A549 (cell line): ENCODE data around the gene TCTN2. TPM values are rescaled to one million over a fixed set of nuclear protein-coding genes. Genes with fewer than 3 reads are reported as not detected.

Experiments
- ATAC-seq, 2 experiments: fragments of 200-7000 bp in 1 of 2; fragments of >200 bp in 1 of 2; cut with Nextera tagmentation in 1 of 2; cut with Tn5 transposase in 1 of 2; 3 replicates each; pipeline versions ENCODE4 v1.8.0 to v1.9.1; 2018 to 2020; ENCODE audit warnings: mild to moderate bottlenecking in 1 of 2, moderate library complexity in 1 of 2
- CTCF ChIA-PET: fragments of 300-600 bp; sonication (Branson Sonifier 250); formaldehyde crosslinking; extraction: SDS; loops from one replicate; lab custom pipeline; 2021; ENCODE audit warnings: antibody characterized with exemption, inconsistent platforms; lab: Yijun Ruan, JAX
- POLR2A ChIA-PET: fragments of 350-600 bp; formaldehyde crosslinking; extraction: SDS; loops from one replicate; lab custom pipeline; 2021; ENCODE audit warnings: antibody characterized with exemption, inconsistent platforms; lab: Yijun Ruan, JAX
- DNase-seq, 2 experiments: peaks; one replicate each; pipeline versions ENCODE4 v3.0.0 to v3.0.0-alpha.2; 2011 to 2016; ENCODE audit warnings: low read depth in 1 of 2, low spot score in 1 of 2
- FAIRE-seq: peaks from 2 replicates; lab custom pipeline; 2011; peaks lifted over from hg19 to GRCh38; lab: Jason Lieb, UNC
- H3K27ac ChIP-seq, 2 experiments: fragments of >200 bp; sonication (Bioruptor Twin); formaldehyde crosslinking; 3 replicates each; pipeline ENCODE4 v1.5.1; 2016 to 2017
- H3K4me1 ChIP-seq: fragments of >200 bp; sonication (Bioruptor Twin); formaldehyde crosslinking; 3 replicates; pipeline ENCODE4 v1.6.1; 2016
- H3K4me2 ChIP-seq: fragments of >200 bp; sonication (Bioruptor Twin); formaldehyde crosslinking; 3 replicates; pipeline ENCODE4 v1.6.1; 2016
- H3K4me3 ChIP-seq: fragments of >200 bp; sonication (Bioruptor Twin); formaldehyde crosslinking; 3 replicates; pipeline ENCODE4 v1.5.1; 2016
- H3K9me3 ChIP-seq: fragments of >200 bp; sonication (Bioruptor Twin); formaldehyde crosslinking; 3 replicates; pipeline ENCODE4 v1.6.1; 2016
- CBX2 ChIP-seq: fragments of 200-600 bp; sonication (generic); IDR thresholded peaks from 2 replicates; pipeline ENCODE4 v1.6.1; 2016; ENCODE audit warnings: low read depth, mild to moderate bottlenecking, borderline replicate concordance
- CHD4 ChIP-seq: fragments of 200-600 bp; sonication (generic); IDR thresholded peaks from 2 replicates; pipeline ENCODE4 v1.6.1; 2016; ENCODE audit warnings: antibody characterized with exemption, mild to moderate bottlenecking, borderline replicate concordance
- EHMT2 ChIP-seq: fragments of 200-600 bp; sonication (generic); IDR thresholded peaks from 2 replicates; pipeline ENCODE4 v1.6.1; 2016; ENCODE audit warnings: antibody characterized with exemption, low read depth, mild to moderate bottlenecking, moderate library complexity
- EP300 ChIP-seq, 2 experiments: fragments of >200 bp; sonication (Bioruptor Twin); formaldehyde crosslinking; IDR thresholded peaks; 2 replicates in 1 of 2; 3 replicates in 1 of 2; pipeline ENCODE4 v1.6.1; 2016 to 2017
- FOXS1 ChIP-seq: fragments of 250-450 bp; sonication (Bioruptor Pico); IDR thresholded peaks from 2 replicates; pipeline ENCODE4 v1.5.0; 2020; ENCODE audit warnings: mild to moderate bottlenecking, moderate library complexity
- HEYL ChIP-seq: fragments of 250-450 bp; sonication (Bioruptor Pico); IDR thresholded peaks from 2 replicates; pipeline ENCODE4 v1.8.0; 2021; ENCODE audit warnings: mild to moderate bottlenecking, moderate library complexity
- HOXA7 ChIP-seq: fragments of 250-450 bp; sonication (Bioruptor Pico); IDR thresholded peaks from 2 replicates; pipeline ENCODE4 v1.5.0; 2020; ENCODE audit warnings: mild to moderate bottlenecking, moderate library complexity
- JUN ChIP-seq, 2 experiments: fragments of >200 bp; sonication (Bioruptor Twin); formaldehyde crosslinking; IDR thresholded peaks; 2 replicates in 1 of 2; 3 replicates in 1 of 2; pipeline ENCODE4 v1.6.1; 2016 to 2017
- KDM1A ChIP-seq: fragments of 200-600 bp; sonication (generic); IDR thresholded peaks from 2 replicates; pipeline ENCODE4 v1.6.1; 2016; ENCODE audit warnings: low read depth, mild to moderate bottlenecking
- KDM5A ChIP-seq: fragments of 200-600 bp; sonication (generic); IDR thresholded peaks from 2 replicates; pipeline ENCODE4 v1.6.1; 2016; ENCODE audit warnings: antibody characterized with exemption, mild to moderate bottlenecking
- RCOR1 ChIP-seq: fragments of 150-350 bp; IDR thresholded peaks from 2 replicates; pipeline ENCODE4 v1.6.1; 2014; ENCODE audit warnings: antibody characterized with exemption, low read length, low read depth
- RFX5 ChIP-seq: fragments of 450-650 bp; IDR thresholded peaks from 2 replicates; pipeline ENCODE4 v1.7.1; 2014; ENCODE audit warnings: antibody characterized with exemption, mild to moderate bottlenecking, moderate library complexity
- SMC3 ChIP-seq: fragments of >200 bp; sonication (Bioruptor Twin); formaldehyde crosslinking; IDR thresholded peaks from 3 replicates; pipeline ENCODE4 v1.6.1; 2018; ENCODE audit warnings: inconsistent platforms
- SREBF2 ChIP-seq: fragments of 450-650 bp; IDR thresholded peaks from 2 replicates; pipeline ENCODE4 v1.6.1; 2014; ENCODE audit warnings: mild to moderate bottlenecking, moderate library complexity
- ZC3H11A ChIP-seq: fragments of 450-650 bp; IDR thresholded peaks from 2 replicates; pipeline ENCODE4 v1.6.1; 2014; ENCODE audit warnings: antibody characterized with exemption, mild to moderate bottlenecking
- ZFP36 ChIP-seq: fragments of 450-650 bp; IDR thresholded peaks from 2 replicates; pipeline ENCODE4 v1.6.1; 2014; ENCODE audit warnings: borderline replicate concordance; ENCODE audit not compliant: partially characterized antibody
- WGBS: methylation state at CpG from one replicate; pipeline ENCODE4 v1.1.6; 2017; ENCODE audit errors: missing lambda C conversion rate; 5-methylcytosine and 5-hydroxymethylcytosine counted together
- polyA plus RNA-seq, 4 experiments: library from polyadenylated mRNA; depleted of rRNA in 3 of 4; stranded (reverse); fragments of >200 nt; fragmentation: RNase III in 1 of 4; extraction: RNeasy Plus Mini Kit Qiagen cat#74134 plus additional on column Dnase treatment in 1 of 4; gene quantifications; 2 replicates in 3 of 4; 3 replicates in 1 of 4; pipeline ENCODE4 v1.2.3, GENCODE V29; 2011 to 2017
- TF ChIP-seq, protein P1 (sequence below): IDR thresholded peaks from 2 replicates; pipeline ENCODE4 v1.6.1; 2012
- TF ChIP-seq, protein P2 (sequence below): IDR thresholded peaks from 2 replicates; pipeline ENCODE4 v1.6.1; 2012; ENCODE audit warnings: low read depth, borderline replicate concordance
- TF ChIP-seq, protein P3 (sequence below): fragments of >200 bp; sonication (Bioruptor Twin); formaldehyde crosslinking; IDR thresholded peaks from 3 replicates; pipeline ENCODE4 v1.5.1; 2016

TCTN2 gene
- polyA plus RNA-seq, 2 of the 4 experiments (the other 2 are of a cell fraction), result 8.6 to 14.3 TPM

DNA sequence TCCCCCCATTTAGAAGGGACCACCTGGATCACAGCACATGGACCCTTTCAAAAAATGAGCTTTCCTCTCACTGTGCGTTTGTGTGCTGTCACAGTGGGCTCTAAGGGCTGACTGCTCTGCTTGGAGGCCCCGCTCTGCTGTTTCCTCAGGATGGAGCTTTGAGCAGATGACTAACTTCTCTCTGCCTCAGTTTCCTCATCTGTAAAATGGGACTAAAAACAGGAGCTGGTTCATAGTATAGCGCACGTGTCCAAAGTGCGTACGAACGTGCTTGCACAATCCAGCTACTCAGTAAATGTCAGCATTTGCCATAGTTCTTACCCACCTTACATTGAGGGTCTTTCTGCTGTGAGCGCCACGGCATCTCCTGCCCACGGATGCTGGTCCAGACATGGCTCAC is 78.4 kb downstream of the TCTN2 start (continued):
- TF ChIP-seq, protein P1, sequence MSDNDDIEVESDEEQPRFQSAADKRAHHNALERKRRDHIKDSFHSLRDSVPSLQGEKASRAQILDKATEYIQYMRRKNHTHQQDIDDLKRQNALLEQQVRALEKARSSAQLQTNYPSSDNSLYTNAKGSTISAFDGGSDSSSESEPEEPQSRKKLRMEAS, result no peak
- no peak for TF ChIP-seq SMC3

DNA sequence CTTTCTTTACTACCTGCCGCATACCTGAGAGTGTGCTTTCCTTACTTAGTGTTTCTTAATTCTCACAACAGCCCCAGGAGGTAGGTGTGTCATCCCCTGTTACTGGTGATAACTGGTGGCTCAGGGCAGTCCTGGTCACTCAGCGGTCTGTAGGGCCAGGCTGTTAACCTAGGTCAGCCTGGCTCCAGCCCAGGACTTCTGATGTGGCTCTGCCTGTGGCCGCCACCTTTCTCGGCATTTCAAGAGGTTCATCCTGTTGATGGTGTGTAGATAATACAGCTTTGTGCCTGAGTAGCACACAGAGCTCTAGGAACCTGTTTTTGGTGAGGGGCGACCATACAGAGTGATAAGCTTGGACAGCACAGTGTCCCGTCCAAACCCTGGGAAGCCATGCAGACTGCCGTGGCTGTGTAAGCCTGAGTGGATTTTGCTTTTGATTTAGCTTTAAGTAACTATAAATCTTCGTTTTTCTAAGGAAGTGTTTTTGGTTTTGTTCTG is 79.3 kb downstream of the TCTN2 start:
- H3K9me3 ChIP-seq, result no peaks in the 10 kb centered on the region
- FAIRE-seq, result no peak
- H3K27ac ChIP-seq, result no peak overlapping the region
- POLR2A ChIA-PET, result no interaction called here
- no peak for DNase-seq
- no peak overlapping the region for H3K4me3 ChIP-seq
- WGBS, result 86% methylated on average over 8 of the region's 8 CpGs
- CTCF ChIA-PET, result interaction anchor here (1.4 to 2.6 kb wide), 2 partner anchors 155 to 234 kb away, joined by 3 to 7 read pairs; no protein-coding TSS in a partner anchor
- no peak for ATAC-seq
- TF ChIP-seq FOXS1 (CRISPR knock-in tag) (no peak), JUN (IDR thresholded peaks at IDR 0.05) (no peak)
- TF ChIP-seq, protein P2, sequence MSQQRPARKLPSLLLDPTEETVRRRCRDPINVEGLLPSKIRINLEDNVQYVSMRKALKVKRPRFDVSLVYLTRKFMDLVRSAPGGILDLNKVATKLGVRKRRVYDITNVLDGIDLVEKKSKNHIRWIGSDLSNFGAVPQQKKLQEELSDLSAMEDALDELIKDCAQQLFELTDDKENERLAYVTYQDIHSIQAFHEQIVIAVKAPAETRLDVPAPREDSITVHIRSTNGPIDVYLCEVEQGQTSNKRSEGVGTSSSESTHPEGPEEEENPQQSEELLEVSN, result no peak
- H3K4me2 ChIP-seq, result no peak overlapping the region
- H3K4me1 ChIP-seq, result no peaks in the 10 kb centered on the region

DNA sequence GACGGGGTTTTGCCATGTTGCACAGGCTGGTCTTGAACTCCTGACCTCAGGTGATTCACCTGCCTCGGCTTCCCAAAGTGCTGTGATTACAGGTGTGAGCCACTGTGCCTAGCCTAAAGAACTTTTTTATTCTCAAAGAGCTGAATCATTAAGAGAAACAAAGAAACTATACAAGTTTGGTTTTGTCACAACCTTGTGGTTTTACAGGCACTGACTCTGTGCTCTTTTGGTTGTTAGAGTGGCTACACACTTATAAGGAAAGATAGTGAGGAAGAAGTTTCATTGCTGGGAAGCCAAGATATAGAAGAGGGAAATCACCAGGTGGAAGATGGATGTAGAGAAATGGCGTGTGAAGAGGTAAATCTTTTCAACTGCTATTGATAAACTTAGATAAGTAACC is 81.1 kb downstream of the TCTN2 start:
- Histone ChIP-seq H3K9me3 (no peaks in the 10 kb centered on the region), H3K4me2 (no peak overlapping the region), H3K27ac (no peak overlapping the region), H3K4me3 (no peak overlapping the region), H3K4me1 (no peaks in the 10 kb centered on the region)
- FAIRE-seq (no peak), DNase-seq (no peak), ATAC-seq (no peak)
- ChIA-PET POLR2A (no interaction called here), CTCF (interaction anchor here (2.6 kb wide), 1 partner anchor 153 kb away, joined by 7 read pairs; no protein-coding TSS in a partner anchor)
- TF ChIP-seq KDM1A (no peak), EP300 (IDR thresholded peaks at IDR 0.05) (no peak), EHMT2 (no peak), RFX5 (no peak), SMC3 (no peak), CHD4 (no peak), ZC3H11A (no peak), HEYL (CRISPR knock-in tag) (no peak), CBX2 (no peak), HOXA7 (no peak), SREBF2 (no peak), ZFP36 (no peak), KDM5A (no peak)
- TF ChIP-seq, protein P1, result no peak
- TF ChIP-seq, protein P3, sequence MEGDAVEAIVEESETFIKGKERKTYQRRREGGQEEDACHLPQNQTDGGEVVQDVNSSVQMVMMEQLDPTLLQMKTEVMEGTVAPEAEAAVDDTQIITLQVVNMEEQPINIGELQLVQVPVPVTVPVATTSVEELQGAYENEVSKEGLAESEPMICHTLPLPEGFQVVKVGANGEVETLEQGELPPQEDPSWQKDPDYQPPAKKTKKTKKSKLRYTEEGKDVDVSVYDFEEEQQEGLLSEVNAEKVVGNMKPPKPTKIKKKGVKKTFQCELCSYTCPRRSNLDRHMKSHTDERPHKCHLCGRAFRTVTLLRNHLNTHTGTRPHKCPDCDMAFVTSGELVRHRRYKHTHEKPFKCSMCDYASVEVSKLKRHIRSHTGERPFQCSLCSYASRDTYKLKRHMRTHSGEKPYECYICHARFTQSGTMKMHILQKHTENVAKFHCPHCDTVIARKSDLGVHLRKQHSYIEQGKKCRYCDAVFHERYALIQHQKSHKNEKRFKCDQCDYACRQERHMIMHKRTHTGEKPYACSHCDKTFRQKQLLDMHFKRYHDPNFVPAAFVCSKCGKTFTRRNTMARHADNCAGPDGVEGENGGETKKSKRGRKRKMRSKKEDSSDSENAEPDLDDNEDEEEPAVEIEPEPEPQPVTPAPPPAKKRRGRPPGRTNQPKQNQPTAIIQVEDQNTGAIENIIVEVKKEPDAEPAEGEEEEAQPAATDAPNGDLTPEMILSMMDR, result no peak
- WGBS, result 85% methylated on average over 3 of the region's 3 CpGs

DNA sequence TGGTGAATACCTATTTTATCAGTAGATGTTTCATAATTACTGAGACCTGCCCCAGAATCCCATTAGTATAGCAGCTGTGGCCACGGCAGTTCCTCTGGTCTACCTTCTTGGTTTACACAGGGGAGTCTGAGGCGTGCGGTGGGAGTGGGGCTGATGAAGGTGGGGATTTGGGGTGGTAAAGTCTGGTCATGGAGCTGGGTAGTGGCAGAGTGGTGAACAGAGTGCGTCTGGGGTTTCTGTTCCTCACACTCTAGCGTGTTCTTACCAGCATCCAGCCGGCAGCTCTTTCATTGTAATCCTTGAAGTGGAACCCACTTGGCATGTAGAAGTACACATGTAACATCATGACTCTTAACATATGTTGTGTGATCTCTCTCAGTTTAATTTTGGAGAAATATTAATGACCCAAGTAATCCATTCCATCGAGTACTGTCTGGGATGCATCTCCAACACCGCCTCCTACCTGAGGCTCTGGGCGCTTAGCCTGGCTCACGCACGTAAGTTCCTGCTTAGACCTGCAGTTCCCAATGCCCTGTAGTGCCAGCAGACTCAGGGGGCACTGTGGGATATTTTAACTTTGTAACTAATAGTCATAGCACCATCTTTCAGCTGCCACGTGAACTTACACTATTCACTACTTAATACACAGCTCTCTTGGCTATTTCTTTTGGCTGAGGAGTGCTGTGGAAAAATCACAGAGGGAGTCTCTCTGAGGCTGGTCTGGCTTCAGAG is 83.3 kb downstream of the TCTN2 start:
- Histone ChIP-seq H3K4me3 (no peak overlapping the region), H3K4me2 (no peak overlapping the region), H3K27ac (no peak overlapping the region), H3K9me3 (no peaks in the 10 kb centered on the region), H3K4me1 (no peaks in the 10 kb centered on the region)
- DNase-seq (peak in 1 of 2 experiments; percentile 22), ATAC-seq (peak; percentile 58 to 64; a peak in 3 of 6 replicates), FAIRE-seq (no peak)
- TF ChIP-seq, protein P3, result no peak
- TF ChIP-seq RCOR1, result no peak
- ChIA-PET POLR2A (no interaction called here), CTCF (no interaction called here)
- WGBS, result 91% methylated on average over 12 of the region's 12 CpGs
